Stimulated activated CD4-positive, alpha-beta T cell treated with anti-CD3 and anti-CD28 coated beads, TNF-alpha, amount 100 ng/mL, for 24 hours (primary cell): Measurements from ENCODE around the gene P2RX2.
A peak's percentile ranks its signal among the peaks of the same experiment; 100 is the strongest.
"Not testable (repeated sequence)": the region's sequence is repeated elsewhere in the genome, so short reads cannot be mapped to it uniquely, and the experiment has no call there.

Source experiments
- DNase-seq, 3 experiments: peaks; one replicate each; pipeline ENCODE4 v3.0.0-alpha.2; 2020; ENCODE audit warnings: low read depth in 3 of 3

The P2RX2 gene

GRCh38 chr12:132583736-132584135, 34.8 kb upstream of the P2RX2 start:
- DNase-seq = no peak

- no peak for DNase-seq
Observed at GRCh38 chr12:132584429-132584828, 34.1 kb upstream of the P2RX2 start.

- DNase-seq = no peak
Observed at GRCh38 chr12:132585177-132585576, 33.4 kb upstream of the P2RX2 start.

- DNase-seq = no peak
Observed at GRCh38 chr12:132586929-132587328, 31.6 kb upstream of the P2RX2 start.

GRCh38 chr12:132587781-132588180, 30.8 kb upstream of the P2RX2 start:
- DNase-seq = no peak

- DNase-seq = no peak
Observed at GRCh38 chr12:132588319-132588718, 30.3 kb upstream of the P2RX2 start.

- DNase-seq = no peak
Observed at GRCh38 chr12:132588821-132589669, 29.5 kb upstream of the P2RX2 start.

- no peak for DNase-seq
Observed at GRCh38 chr12:132591107-132591935, 27.3 kb upstream of the P2RX2 start.

GRCh38 chr12:132592282-132592970, 26.1 kb upstream of the P2RX2 start:
- no peak for DNase-seq

GRCh38 chr12:132593071-132593470, 25.5 kb upstream of the P2RX2 start:
- DNase-seq = no peak

- no peak for DNase-seq
Observed at GRCh38 chr12:132593521-132593920, 25.1 kb upstream of the P2RX2 start.

GRCh38 chr12:132593938-132594358, 24.6 kb upstream of the P2RX2 start:
- DNase-seq = peak in 1 of 3 experiments; percentile 25

- no peak for DNase-seq
Observed at GRCh38 chr12:132595183-132595582, 23.4 kb upstream of the P2RX2 start.

GRCh38 chr12:132596016-132596415, 22.6 kb upstream of the P2RX2 start:
- DNase-seq = no peak

GRCh38 chr12:132597333-132598316, 21.0 kb upstream of the P2RX2 start:
- DNase-seq = no peak

- DNase-seq = not testable (repeated sequence)
Observed at GRCh38 chr12:132599502-132599901, 19.1 kb upstream of the P2RX2 start.

GRCh38 chr12:132600048-132601032, 18.2 kb upstream of the P2RX2 start:
- DNase-seq = no peak

- DNase-seq = no peak
Observed at GRCh38 chr12:132601171-132601883, 17.2 kb upstream of the P2RX2 start.
